ENCODE results near the gene TCF12.
"Not testable (repeated sequence)": the region's sequence is repeated elsewhere in the genome, so short reads cannot be mapped to it uniquely, and the experiment has no call there.

Gene TCF12

DNA sequence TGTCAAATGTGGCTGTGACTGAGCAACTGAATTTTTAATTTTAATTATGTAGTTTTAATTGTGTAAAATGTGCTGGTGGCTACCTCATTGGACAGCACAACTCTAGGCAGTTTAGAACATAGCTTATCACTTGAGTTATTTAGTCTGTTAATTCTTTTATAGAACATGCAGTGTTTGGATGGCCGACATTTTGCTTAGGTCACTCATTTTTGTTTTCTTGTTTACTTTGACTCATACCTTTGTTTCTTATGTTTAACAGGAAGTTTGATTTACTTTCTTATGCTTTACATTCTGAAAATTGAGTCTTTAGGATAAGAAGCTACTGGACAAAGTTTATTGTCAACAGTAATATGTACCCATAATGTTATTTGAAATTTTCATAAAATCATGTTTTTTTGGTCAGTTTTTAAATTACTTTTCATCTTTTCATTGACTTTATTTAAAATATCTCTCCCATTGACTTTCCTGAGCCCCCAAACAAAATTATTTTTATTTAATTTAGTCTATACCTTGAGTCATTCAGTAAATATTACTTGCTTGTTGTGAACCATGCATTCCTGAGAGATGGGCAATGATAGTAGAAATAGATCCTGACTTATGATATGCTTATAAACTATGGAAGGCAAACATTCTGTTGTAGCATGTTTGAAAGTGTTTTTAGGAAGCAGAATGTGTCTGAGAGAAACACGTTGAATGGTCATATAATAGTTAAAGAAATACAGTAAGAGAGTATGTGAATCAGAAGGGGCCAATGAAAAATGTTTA is 60.6 kb downstream of the TCF12 start:
- DNase-seq (ENCODE audit: low read depth in 2 of 2): no peak

DNA sequence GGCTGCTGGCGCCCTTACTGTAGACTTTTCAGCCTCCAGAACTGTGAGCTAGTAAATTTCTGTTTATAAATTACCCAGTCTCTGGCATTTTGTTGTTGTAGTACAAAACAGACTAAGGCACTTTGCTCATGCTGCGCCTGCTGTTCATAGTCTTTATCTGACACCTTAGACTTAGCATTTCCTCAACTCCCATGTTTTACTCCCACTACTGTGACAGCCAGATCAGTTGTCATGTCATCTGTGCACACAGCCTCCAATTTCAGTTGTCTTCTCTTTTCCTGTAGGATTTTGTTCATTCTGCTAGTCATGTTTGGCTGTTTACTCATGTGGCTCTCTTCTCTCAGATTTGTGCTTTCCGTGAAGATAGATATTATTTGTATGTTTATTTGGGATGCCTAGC is 62.0 kb downstream of the TCF12 start:
- DNase-seq (ENCODE audit: low read depth in 2 of 2): no peak

DNA sequence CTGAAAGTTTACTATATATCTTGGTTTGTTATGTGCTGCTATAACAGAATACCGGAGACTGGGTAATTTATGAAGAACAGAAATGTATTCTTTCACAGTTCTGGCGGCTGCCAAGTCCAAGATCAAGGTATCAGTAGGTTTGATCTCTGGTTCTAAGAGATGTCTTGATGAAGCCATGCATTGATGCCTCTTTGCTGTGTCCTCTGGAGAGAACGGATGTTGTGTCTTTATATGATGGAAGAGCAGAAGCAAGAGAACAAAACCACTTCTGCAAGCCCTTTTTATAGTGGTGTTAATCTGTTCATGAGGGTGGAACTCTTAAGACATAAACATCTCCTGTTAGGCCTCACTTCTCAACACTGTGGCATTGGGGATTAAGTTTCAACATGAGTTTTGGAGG is 62.7 kb downstream of the TCF12 start:
- DNase-seq (ENCODE audit: low read depth in 2 of 2): no peak

DNA sequence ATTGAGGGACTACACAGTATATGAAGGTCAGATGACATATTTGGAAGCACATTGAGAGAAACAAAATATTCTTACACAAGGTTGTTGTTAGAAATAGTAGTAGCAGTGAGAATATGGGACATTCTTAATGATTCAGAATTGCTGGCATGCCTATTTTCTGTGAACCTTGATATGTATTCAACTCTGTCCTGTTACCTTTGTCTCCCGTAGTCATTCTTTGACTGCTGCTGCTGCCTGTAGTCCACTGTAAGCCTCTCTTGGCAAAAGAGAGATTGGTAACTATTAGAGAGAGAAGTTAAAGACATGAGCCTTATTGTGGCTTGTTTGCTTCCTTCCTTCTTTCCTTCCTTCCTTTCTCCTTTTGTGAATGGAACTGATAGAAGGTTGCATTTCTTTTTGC is 64.5 kb downstream of the TCF12 start:
- DNase-seq (ENCODE audit: low read depth in 2 of 2): no peak

DNA sequence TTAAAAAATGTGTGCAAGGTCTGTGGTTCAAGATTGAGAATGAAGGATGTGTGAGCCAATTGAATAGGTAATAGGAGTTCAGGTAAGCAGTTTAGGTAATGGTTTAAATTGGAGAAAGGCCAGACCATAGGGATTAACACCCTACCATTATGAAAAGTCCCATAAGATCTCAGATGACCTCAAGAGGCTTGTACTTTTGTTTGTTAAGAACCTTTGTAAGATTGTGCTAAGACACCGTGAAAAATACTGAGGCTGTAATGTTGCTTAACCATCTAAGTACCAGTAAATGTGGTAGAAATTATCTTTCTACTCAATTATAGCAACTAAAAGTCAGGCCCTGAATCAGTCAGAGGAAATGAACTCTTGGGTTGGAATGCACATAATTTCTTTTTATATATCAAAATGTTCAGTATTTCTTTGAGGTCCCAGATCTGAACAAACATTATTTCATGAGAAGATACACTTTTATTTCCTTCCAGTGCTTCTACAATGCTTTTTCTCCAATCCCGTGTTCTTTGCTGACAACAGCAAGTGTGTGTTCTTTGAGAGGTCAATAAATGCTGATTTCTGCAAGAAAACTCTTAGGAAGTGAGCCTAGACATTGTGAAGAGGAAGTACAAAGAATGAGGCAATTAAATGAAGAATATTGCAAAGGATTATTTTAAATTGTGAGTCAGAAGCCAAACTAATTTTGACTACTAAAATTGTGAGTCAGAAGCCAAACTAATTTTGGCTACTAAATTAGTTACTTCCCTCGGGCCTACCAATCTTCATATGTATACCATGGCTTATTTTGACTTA is 66.4 kb downstream of the TCF12 start:
- no peak for DNase-seq (ENCODE audit: low read depth in 2 of 2)

DNA sequence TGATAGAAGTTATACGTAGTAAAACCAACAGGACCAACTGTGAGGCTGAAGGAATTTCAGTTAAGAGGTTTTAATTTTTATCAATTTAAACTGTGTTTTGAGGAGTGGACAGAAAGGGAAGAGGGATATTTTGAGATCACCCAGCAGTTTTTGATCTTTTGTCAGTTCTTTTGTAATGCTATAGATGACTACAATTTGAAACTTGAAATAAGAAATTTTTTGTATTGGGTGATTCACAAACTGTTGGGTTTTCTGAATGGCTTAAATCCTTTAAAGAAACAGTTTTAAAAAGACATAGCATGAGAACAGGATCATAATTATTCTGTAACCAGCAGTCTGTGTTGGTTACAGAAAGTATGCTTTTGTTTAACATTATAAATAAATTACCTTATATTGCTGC is 67.4 kb downstream of the TCF12 start:
- no peak for DNase-seq (ENCODE audit: low read depth in 2 of 2)

DNA sequence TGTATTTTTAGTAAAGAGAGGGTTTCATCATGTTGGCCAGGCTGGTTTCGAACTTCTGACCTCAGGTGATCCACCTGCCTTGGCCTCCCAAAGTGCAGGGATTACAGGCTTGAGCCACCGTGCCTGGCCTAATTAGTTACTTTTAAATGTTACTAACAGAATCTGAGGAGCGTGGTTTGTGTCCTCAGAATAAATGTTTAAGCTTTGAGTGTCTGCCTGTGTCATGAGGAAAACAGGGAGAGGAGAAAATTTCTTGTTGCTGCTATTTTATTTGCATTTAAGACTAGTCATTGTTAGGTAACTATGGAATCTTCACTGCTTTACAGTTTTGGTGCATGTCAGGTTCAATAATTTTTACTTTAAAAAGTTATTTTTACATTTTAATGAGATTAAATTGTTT is 68.8 kb downstream of the TCF12 start:
- DNase-seq (ENCODE audit: low read depth in 2 of 2): no peak

DNA sequence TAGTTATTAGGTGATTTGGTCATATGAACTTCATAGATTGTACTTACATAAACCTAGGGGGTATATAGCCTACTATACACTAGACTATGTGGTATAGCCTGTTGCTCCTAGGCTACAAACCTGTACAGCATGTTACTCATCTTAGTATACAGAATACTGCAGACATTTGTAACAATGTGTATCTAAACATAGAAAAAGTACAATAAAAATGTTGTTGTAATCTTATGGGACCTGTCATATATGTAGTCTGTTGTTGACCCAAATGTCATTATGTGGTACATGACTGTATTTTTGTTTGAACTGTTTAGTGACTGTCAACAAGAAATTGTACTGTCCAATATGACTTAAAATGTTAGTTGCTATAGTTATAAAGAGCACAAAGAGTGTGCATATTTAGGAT is 69.8 kb downstream of the TCF12 start:
- no peak for DNase-seq (ENCODE audit: low read depth in 2 of 2)

DNA sequence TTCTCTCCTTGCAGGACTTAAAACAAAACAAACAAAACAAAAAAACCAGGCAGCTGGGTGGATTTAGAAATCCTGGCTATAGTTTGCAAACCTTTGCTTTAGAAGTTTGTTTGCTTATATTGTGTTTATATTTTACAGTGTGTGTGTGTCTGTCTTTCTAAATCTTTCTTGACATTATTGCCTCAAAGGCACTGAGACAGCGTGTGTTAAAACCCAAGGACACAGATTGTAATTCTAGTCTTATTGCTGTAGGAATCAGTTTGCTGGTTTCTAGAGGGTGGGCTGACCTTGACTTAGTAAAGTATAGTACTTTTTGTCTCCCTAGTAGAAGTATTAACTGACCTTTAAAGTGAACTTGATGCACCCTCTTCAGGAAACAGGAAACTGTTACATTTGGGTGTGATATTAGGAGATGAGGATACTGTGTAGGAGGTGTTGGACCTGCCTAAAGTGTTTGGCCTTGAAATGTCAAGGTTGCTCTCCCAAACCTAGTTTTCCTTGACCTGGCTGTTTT is 71.0 kb downstream of the TCF12 start:
- no peak for DNase-seq (ENCODE audit: low read depth in 2 of 2)

DNA sequence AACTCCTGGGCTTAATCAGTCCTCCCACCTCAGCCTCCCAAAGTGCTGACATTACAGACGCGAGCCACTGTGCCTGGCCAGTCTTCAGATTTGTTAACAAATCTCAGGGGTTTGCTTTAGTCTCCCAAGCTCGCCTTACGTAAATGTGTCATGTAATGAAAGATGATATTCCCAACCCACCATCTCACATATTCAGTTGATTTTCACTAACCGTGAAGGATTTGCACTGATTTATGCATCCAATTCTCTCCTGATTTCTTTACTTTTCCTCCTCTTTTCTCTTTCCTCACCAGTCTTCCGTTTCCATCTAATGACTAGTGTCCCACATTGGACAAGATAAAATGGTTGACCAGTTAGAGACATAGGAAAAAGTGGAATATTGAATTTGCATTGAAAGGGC is 72.6 kb downstream of the TCF12 start:
- no peak for DNase-seq (ENCODE audit: low read depth in 2 of 2)

DNA sequence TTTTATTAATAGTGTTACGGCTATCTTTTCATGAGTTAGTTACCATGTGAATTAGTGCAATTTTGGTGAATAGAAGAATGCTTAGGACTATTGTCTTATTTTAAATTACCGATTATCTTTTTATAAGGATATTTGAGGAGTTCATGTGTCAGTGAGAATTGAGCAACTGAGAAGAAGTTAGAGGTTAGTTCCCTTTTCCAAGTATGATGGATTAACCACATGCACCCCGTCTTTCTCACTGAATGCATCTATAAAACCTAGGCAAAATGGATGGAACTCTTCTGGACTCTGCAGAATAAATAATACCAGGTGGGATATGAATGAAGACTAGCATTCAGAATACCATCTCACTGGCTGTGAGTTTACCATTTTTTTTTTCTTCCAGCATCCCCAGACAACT is 74.3 kb downstream of the TCF12 start:
- no peak for DNase-seq (ENCODE audit: low read depth in 2 of 2)

DNA sequence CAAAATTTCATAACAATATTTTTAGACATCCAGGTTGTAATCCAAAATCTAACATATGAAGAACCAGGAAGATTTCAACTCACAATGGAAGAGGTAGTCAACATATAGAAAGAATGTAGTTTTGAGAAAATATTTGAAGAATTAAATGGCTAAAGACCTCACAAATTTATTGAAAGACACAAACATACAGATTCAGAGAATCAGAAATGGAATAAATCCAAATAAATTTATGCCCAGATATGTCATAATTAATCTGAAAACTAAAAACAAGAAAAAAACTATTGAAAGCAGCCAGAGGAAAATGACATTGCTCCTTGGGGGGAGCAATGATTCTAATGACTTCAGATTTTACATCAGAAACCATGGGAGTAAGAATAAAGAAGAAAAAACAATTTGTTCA is 75.8 kb downstream of the TCF12 start:
- DNase-seq (ENCODE audit: low read depth in 2 of 2): no peak

DNA sequence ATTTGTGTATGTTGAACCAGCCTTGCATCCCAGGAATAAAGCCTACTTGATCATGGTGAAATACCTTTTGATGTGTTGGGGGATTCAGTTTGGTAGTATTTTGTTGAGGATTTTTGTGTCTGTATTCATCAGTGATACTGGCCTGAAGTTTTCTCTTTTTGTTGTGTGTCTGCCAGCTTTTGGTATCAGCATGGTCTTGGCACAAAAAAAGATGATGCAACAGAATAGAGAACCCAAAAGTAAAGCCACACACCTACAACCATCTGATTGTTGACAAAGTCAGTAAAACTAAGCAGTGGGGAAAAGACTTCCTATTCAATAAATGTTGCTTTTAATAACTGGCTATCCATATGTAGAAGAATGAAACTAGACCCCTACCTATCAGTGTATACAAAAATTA is 77.6 kb downstream of the TCF12 start:
- DNase-seq (ENCODE audit: low read depth in 2 of 2): no peak

DNA sequence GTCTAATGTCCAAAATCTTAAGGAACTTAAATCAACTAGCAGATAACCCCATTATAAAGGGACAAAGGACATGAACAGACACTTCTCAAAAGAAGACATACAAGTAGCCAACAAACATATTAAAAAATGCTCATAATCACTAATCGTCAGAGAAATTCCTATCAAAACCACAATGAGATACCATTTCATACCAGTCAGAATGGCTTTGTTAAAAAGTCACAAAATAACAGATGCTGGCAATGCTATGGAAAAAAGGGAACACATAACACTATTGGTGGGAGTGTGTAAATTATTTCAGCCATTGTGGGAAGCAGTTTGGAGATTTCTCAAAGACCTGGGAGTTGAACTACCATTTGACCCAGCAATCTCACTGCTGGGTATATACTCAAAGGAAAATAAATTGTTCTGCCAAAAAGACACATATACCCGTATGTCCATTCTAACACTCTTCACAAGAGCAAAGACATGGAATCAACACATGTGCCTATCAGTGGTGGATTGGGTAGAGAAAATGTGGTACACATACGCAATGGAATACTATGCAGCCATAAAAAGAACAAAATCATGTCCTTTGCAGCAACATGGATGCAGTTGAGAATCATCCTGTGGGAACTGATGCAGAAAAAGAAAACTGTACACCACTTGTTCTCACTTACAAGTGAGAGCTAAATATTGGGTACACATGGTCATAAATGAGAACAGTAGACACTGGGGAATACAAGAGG is 78.5 kb downstream of the TCF12 start:
- no peak for DNase-seq (ENCODE audit: low read depth in 2 of 2)

DNA sequence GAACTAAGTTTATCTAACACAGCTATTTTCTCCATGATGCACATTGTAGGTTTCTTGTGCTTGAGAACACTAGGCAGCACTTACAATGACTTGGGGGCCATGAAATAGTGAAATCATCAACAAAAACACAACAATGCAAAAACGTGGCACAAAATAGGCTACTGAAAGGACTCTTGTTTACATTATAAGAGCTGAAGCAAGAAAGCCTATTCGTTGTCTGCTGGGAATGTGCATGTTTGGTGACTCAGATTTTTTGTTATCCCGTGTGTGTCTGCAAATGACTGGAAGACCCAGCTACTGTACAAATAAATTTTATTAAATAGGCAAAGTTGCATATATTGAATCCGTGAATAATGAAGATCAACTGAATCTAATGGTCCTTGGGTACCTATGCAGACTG is 85.0 kb downstream of the TCF12 start:
- no peak for DNase-seq (ENCODE audit: low read depth in 2 of 2)

DNA sequence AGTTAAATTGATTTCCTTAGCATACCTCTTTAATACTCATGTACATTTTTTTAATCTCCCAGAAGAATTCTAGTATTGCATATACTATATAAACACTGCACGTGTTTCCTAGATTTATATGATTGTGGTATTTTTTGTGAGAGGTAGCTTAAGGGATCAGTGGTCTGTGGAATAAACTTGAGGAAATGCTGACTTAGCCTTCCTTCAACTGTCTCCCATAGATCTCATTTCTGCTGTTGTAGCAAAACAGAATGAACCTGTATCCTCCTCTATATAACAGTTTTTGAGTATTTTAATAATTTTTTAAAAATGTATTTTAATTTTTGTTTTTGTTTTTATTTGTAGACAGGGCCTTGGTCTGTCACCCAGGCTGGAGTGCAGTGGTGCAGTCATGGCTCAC is 86.8 kb downstream of the TCF12 start:
- DNase-seq (ENCODE audit: low read depth in 2 of 2): no peak

DNA sequence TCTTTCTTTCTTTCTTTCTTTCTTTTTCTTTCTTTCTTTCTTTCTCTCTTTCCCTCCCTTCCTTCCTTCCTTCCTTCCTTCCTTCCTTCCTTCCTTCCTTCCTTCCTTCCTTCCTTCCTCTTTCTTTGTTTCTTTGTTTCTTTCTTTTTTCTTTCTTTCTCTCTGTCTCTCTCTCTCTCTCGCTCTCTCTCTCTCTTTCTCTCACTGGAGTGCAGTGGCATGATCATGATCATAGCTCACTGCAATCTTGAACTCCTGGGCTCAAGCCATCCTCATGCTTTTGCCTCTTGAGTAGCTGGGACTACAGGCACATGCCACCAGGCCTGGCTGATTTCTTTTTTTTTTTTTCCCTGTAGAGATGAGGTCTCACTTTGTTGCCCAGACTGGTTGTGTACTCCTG is 89.4 kb downstream of the TCF12 start:
- not testable (repeated sequence) for DNase-seq (ENCODE audit: low read depth in 2 of 2)

DNA sequence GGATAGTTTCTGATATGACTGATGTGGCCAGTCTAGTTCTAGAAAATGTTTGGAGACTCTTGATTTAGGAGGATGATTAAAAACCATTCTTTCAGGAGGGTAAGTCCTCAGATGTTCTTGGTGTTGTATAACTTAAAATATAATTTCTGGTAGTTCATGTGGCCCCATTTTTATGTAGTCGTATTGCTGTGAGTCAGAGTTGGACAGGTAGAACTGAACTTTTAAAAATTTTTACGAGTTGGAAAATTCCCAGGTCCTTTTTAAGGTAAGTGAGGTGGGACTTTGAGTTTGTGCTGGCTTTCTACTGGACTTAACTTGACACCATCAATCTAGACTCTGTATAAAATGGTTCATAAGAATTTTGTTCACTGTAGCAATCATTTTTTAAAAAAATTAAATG is 92.3 kb downstream of the TCF12 start:
- no peak for DNase-seq (ENCODE audit: low read depth in 2 of 2)

DNA sequence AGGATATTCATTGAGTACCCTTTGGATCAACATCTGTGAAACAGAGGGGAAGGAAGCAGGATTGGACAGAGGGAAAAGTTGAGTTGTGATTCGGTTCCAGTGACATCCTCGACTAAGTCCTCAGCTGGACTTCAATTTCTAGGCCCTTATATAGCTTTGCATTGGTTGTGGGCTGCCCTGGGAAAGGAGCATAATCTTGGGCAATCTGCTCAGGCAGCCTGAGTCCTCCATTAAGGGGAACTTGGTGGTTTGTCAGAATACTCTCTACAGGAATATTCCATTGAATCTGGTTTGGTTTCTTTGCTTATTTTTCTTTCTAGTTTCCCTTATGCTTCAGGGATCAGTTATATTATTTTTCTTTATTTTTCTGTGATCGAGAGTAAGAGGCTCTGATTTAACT is 94.1 kb downstream of the TCF12 start:
- DNase-seq (ENCODE audit: low read depth in 2 of 2): no peak

DNA sequence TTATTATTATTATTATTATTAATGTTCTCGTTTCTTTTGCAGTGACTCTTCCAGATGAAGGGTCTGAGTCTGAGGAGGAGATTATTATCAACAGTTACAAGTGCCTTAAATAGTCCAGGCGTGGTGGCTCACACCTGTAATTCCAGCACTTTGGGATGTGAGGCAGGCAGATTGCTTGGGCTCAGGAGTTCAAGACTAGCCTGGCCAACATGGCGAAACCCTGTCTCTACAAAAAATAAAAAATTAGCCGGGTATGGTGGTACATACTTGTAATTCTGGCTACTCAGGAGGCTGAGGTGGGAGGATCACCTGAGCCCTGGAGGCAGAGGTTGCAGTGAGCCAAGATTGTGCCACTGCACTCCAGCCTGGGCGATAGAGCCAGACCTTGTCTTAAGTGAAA is 96.5 kb downstream of the TCF12 start:
- DNase-seq (ENCODE audit: low read depth in 2 of 2): not testable (repeated sequence)

DNA sequence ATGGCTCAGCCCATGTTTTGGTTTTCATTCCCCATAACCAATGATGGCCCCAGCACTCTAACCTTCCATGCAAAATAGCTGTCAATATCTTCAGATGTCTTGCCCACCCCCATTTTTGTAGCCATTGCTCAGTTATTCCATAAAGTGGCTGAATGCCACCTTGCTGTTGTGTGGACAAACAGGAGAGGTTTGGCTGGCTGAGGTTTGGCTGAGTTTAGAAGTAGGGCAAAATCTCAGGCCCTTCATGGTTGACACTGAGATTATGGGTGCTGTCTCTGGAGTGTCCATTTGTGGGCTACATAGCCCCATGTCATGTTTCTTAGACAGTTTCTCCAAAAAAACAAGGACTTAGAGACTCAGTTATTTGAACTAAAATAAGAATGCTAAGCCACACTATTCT is 96.9 kb downstream of the TCF12 start:
- DNase-seq (ENCODE audit: low read depth in 2 of 2): no peak

DNA sequence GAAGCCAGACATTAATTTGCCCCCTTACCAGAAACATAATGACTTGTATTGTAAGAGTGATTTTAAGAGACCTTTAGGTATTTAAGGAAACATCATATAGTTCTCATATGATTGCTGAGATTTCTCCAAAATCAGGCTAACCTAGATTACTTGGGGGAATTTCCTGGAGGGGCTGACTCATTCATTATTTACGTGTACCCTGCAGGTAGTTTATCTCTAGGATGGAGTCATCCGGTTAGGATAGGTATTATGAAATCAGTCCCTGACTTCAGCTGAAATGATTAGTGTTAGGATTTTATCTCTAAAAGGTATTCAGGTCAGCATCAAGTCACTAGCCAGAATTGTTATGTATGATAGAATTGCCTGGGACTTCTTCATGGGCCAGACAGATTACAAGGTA is 97.5 kb downstream of the TCF12 start:
- DNase-seq (ENCODE audit: low read depth in 2 of 2): no peak

DNA sequence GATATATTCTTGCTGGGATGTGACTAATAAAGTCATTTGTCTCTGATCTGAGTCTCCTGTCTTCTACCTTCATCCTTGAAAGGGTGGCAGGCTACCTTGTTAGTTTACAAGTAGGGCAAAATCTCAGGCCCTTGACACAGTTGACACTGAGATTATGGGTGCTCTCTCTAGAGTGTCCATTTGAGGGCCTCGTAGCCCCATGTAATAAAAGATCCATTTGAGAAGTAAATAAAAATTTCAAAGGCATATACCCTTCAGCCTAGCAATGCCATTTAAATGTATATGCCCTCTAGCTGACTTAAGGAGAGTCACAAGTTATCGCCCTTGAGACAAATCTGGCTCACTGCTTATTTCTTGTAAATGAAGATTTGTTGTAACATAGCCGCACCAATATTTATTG is 98.6 kb downstream of the TCF12 start:
- DNase-seq (ENCODE audit: low read depth in 2 of 2): no peak
